OCI-LY7 (cell line): ENCODE data around the gene MYO3A. TPM values are rescaled to one million over a fixed set of nuclear protein-coding genes. Genes with fewer than 3 reads are reported as not detected.

Experiments
- BruUV-seq: library from RNA; stranded (reverse); fragments of 400-500 nt; replicated peaks from 2 replicates; lab custom pipeline; 2021; lab: Mats Ljungman, UMichigan
- CTCF ChIA-PET: fragments of 300-600 bp; sonication (Branson Sonifier 250); formaldehyde crosslinking; loops from one replicate; lab custom pipeline; 2022; ENCODE audit warnings: antibody characterized with exemption; ENCODE audit not compliant: unreplicated experiment; lab: Charles Lee
- POLR2A ChIA-PET: fragments of 300-600 bp; sonication (Branson Sonifier 250); formaldehyde crosslinking; loops from one replicate; lab custom pipeline; 2022; ENCODE audit warnings: antibody characterized with exemption; lab: Charles Lee
- DNase-seq: peaks from one replicate; pipeline ENCODE4 v3.0.0-alpha.2; 2015; ENCODE audit warnings: low spot score
- H2AFZ ChIP-seq: fragments of 200-600 bp; sonication (generic), shearing (Covaris generic); 2 replicates; pipeline ENCODE4 v1.6.1; 2014; ENCODE audit warnings: mild to moderate bottlenecking, antibody characterized with exemption, low read length, moderate library complexity
- H3K27ac ChIP-seq: fragments of 200-600 bp; sonication (generic); 2 replicates; pipeline ENCODE4 v1.5.1; 2014; ENCODE audit warnings: mixed run types, low read depth, mild to moderate bottlenecking, moderate library complexity, low read length, inconsistent platforms; ENCODE audit not compliant: poor library complexity, severe bottlenecking
- H3K36me3 ChIP-seq: fragments of 200-600 bp; sonication (generic); 2 replicates; pipeline ENCODE4 v1.6.1; 2014; ENCODE audit warnings: mild to moderate bottlenecking, antibody characterized with exemption, low read length, moderate library complexity, mixed read lengths; ENCODE audit not compliant: insufficient read depth
- H3K4me1 ChIP-seq: fragments of 200-600 bp; sonication (generic); 2 replicates; pipeline ENCODE4 v1.5.1; 2014; ENCODE audit warnings: mild to moderate bottlenecking, low read length; ENCODE audit not compliant: insufficient read depth, poor library complexity, severe bottlenecking
- H3K4me2 ChIP-seq: fragments of 200-600 bp; sonication (generic); 2 replicates; pipeline ENCODE4 v1.6.1; 2014; ENCODE audit warnings: mild to moderate bottlenecking, low read length
- H3K4me3 ChIP-seq: fragments of 200-600 bp; sonication (generic); 2 replicates; pipeline ENCODE4 v1.5.1; 2014; ENCODE audit warnings: mild to moderate bottlenecking, low read depth, low read length; ENCODE audit not compliant: poor library complexity, severe bottlenecking
- H3K79me2 ChIP-seq: fragments of 200-600 bp; sonication (generic); 2 replicates; pipeline ENCODE4 v1.6.1; 2016; ENCODE audit warnings: low read depth, mild to moderate bottlenecking, low read length, moderate library complexity, mixed read lengths; ENCODE audit not compliant: insufficient read depth
- H3K9me2 ChIP-seq: fragments of 200-600 bp; sonication (generic); 2 replicates; pipeline ENCODE4 v1.6.1; 2016; ENCODE audit warnings: mild to moderate bottlenecking, low read length, mixed read lengths; ENCODE audit not compliant: insufficient read depth
- H3K9me3 ChIP-seq: fragments of 200-600 bp; sonication (generic); 2 replicates; pipeline ENCODE4 v1.6.1; 2014; ENCODE audit warnings: mild to moderate bottlenecking, mixed run types, low read length, mixed read lengths
- H4K20me1 ChIP-seq: fragments of 200-600 bp; sonication (generic); 2 replicates; pipeline ENCODE4 v1.6.1; 2014; ENCODE audit warnings: mild to moderate bottlenecking, antibody characterized with exemption, low read length, moderate library complexity, mixed read lengths; ENCODE audit not compliant: insufficient read depth
- CTCF ChIP-seq: fragments of 200-600 bp; sonication (generic); conservative IDR thresholded peaks from 2 replicates; pipeline ENCODE4 v1.5.1; 2014; ENCODE audit warnings: mild to moderate bottlenecking, antibody characterized with exemption, low read length, moderate library complexity, mixed read lengths
- EZH2phosphoT487 ChIP-seq: fragments of 200-600 bp; sonication (generic); IDR thresholded peaks from 2 replicates; pipeline ENCODE4 v1.6.1; 2018; ENCODE audit warnings: low read depth, borderline replicate concordance, mild to moderate bottlenecking, mixed run types, antibody characterized with exemption, low read length, moderate library complexity, mixed read lengths
- intact Hi-C: fragments of 100-400 bp; cut with micrococcal nuclease; formaldehyde crosslinking; loops from one replicate; pipeline ENCODE4 v1.10.0; 2022; ENCODE audit not compliant: unreplicated experiment
- total RNA-seq, 2 experiments: library from RNA; depleted of rRNA in 1 of 2; stranded (reverse); fragments of >200 nt in 1 of 2; shearing (Covaris generic) in 1 of 2; gene quantifications; 2 replicates each; pipeline ENCODE4 v1.2.3, GENCODE V29; 2014 to 2022

MYO3A gene
- total RNA-seq, 2 experiments from 2014 or later: not detected

GRCh38 chr10:25965584-25965983 is 31.6 kb downstream of the MYO3A start:
- Histone ChIP-seq H3K4me3 (no peak overlapping the region), H4K20me1 (0 out of 2 replicates have a peak, but pooled peaks cover 4% of the 10 kb centered on the region), H3K36me3 (no peaks in the 10 kb centered on the region), H3K79me2 (no peaks in the 10 kb centered on the region), H3K4me1 (no peaks in the 10 kb centered on the region), H3K9me3 (no peaks in the 10 kb centered on the region), H3K4me2 (no peak overlapping the region), H3K9me2 (no peaks in the 10 kb centered on the region), H3K27ac (no peak overlapping the region), H2AFZ (no peak overlapping the region)
- BruUV-seq: no TSS peak
- no peak for DNase-seq
- ChIA-PET CTCF (no interaction called here), POLR2A (no interaction called here)
- intact Hi-C loops: no loop called here
- TF ChIP-seq CTCF (no peak), EZH2phosphoT487 (no peak)

- ChIA-PET POLR2A (no interaction called here), CTCF (no interaction called here)
- no peak overlapping the region for H3K4me2 ChIP-seq
- H3K9me2 ChIP-seq: no peaks in the 10 kb centered on the region
- intact Hi-C loops: no loop called here
- no peak overlapping the region for H2AFZ ChIP-seq
- H3K36me3 ChIP-seq: no peaks in the 10 kb centered on the region
- BruUV-seq: no TSS peak
- no peak overlapping the region for H3K27ac ChIP-seq
- TF ChIP-seq CTCF: no peak
- TF ChIP-seq EZH2phosphoT487: no peak
- no peaks in the 10 kb centered on the region for H3K79me2 ChIP-seq
- no peaks in the 10 kb centered on the region for H3K4me1 ChIP-seq
- H3K4me3 ChIP-seq: no peak overlapping the region
- no peaks in the 10 kb centered on the region for H4K20me1 ChIP-seq
- no peak for DNase-seq
- no peaks in the 10 kb centered on the region for H3K9me3 ChIP-seq
Measured at GRCh38 chr10:25966844-25967243, 32.8 kb downstream of the MYO3A start.

GRCh38 chr10:25972631-25973030 is 38.6 kb downstream of the MYO3A start:
- DNase-seq: no peak
- H3K27ac ChIP-seq: no peak overlapping the region
- H3K9me2 ChIP-seq: no peaks in the 10 kb centered on the region
- no peak overlapping the region for H3K4me3 ChIP-seq
- POLR2A ChIA-PET: no interaction called here
- intact Hi-C loops: no loop called here
- H3K4me2 ChIP-seq: no peak overlapping the region
- H3K36me3 ChIP-seq: no peaks in the 10 kb centered on the region
- H3K4me1 ChIP-seq: no peaks in the 10 kb centered on the region
- CTCF ChIA-PET: no interaction called here
- H3K79me2 ChIP-seq: no peaks in the 10 kb centered on the region
- TF ChIP-seq CTCF (no peak), EZH2phosphoT487 (no peak)
- H3K9me3 ChIP-seq: no peaks in the 10 kb centered on the region
- H4K20me1 ChIP-seq: no peaks in the 10 kb centered on the region
- BruUV-seq: no TSS peak
- H2AFZ ChIP-seq: no peak overlapping the region
